Measurements from ENCODE around the gene ATG7.
"Not testable (repeated sequence)": the region's sequence is repeated elsewhere in the genome, so short reads cannot be mapped to it uniquely, and the experiment has no call there.

ATG7 gene

DNA sequence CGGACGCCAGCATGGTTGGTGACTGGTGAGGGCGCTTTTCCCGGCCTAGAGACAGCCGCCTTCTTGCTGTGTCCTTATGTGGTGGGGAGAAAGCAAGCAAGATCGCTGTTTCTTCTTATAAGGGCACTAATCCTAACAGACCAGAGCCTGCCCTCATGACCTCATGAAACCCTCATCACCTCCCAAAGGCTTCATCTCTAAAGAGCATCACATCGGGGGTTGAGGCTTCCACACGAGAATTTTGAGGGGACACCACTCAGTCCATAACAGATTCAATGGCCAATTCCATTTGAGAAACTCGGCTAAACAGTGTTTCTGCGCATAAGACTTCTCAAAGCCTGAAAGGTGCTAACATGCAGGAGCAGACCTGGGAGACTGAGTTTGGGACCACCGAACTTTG, 317.5 kb downstream of the ATG7 start:
- TF ChIP-seq, protein P1, sequence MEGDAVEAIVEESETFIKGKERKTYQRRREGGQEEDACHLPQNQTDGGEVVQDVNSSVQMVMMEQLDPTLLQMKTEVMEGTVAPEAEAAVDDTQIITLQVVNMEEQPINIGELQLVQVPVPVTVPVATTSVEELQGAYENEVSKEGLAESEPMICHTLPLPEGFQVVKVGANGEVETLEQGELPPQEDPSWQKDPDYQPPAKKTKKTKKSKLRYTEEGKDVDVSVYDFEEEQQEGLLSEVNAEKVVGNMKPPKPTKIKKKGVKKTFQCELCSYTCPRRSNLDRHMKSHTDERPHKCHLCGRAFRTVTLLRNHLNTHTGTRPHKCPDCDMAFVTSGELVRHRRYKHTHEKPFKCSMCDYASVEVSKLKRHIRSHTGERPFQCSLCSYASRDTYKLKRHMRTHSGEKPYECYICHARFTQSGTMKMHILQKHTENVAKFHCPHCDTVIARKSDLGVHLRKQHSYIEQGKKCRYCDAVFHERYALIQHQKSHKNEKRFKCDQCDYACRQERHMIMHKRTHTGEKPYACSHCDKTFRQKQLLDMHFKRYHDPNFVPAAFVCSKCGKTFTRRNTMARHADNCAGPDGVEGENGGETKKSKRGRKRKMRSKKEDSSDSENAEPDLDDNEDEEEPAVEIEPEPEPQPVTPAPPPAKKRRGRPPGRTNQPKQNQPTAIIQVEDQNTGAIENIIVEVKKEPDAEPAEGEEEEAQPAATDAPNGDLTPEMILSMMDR (IDR thresholded peaks at IDR 0.05; ENCODE audit: low read depth, low read length), result no peak
- no peaks in the 10 kb centered on the region for H3K9me3 ChIP-seq (ENCODE audit: severe bottlenecking)
- DNase-seq, result no peak
- no peak overlapping the region for H3K27ac ChIP-seq
- H3K4me3 ChIP-seq (ENCODE audit: low read depth, low read length), result no peak overlapping the region
- H3K36me3 ChIP-seq, result peaks cover 43% of the 10 kb centered on the region
- no peaks in the 10 kb centered on the region for H3K27me3 ChIP-seq (ENCODE audit: insufficient read depth, low read depth, severe bottlenecking)

DNA sequence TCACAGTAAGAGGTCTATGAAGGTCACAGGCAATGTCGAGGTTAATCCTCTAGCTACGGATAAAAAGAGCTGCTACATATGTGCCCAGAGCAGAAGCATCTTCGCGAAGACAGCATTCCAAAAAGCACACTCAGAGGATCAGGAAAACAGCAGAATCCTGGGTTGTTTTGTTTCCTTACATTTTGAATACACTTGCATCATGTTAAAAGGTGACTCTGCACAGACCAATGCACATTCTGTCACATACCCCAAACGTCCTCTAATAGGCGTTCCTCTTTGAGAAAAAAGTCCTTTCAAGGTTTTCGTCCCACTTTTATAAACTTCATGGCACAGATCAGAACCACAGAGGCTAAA, 318.8 kb downstream of the ATG7 start:
- Histone ChIP-seq H3K9me3 (ENCODE audit: severe bottlenecking) (no peaks in the 10 kb centered on the region), H3K36me3 (peaks cover 48% of the 10 kb centered on the region), H3K27ac (peak overlapping the region; percentile 12; the same call in 1 of the 2 replicates), H3K4me3 (ENCODE audit: low read depth, low read length) (no peak overlapping the region), H3K27me3 (ENCODE audit: insufficient read depth, low read depth, severe bottlenecking) (no peaks in the 10 kb centered on the region)
- TF ChIP-seq, protein P1 (IDR thresholded peaks at IDR 0.05; ENCODE audit: low read depth, low read length), result no peak
- DNase-seq, result no peak

DNA sequence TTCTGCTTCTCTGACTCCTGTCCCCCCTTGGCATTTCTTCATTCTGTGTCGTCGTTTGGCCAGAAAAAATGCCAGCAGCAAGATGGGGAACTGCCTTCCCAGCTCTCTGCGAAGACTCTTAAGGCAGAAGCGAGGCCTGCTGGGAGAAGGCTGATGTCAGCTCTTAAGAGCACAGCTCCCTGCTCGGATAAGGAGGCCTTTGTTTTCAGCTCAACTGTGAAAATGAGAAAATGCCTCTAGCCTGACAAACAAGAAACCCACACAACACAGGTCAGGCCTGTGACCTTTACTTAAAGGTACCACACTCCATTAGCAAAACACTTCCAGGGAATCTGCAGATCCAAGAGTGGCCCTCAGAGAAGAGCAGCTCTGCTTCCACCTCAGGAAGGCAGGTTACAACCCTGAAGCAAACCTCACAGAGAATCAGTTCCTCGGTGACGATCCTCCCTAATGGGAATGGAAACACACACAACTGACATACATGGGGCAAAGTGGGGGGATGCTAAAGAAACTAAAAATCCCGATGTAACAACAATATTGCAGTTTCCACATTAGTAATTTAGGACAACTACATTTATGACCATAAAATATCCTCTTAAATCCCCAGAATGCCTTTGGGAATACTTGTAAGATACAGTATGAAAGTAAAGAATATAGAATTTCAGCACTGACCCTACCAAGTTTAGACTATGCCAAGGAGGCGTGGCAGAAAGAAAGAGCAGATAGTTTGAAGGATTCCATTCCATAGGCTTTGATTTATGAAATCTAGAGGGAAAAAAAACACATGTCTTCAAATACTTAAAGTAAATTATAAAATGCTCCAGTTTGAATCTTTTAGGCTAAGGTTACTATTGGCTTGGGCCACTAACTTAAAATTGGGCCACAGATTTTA, 319.4 kb downstream of the ATG7 start:
- no peak for DNase-seq
- TF ChIP-seq, protein P1 (IDR thresholded peaks at IDR 0.05; ENCODE audit: low read depth, low read length), result no peak
- Histone ChIP-seq H3K27me3 (ENCODE audit: insufficient read depth, low read depth, severe bottlenecking) (no peaks in the 10 kb centered on the region), H3K36me3 (peaks cover 54% of the 10 kb centered on the region), H3K27ac (peak overlapping the region; percentile 12; the same call in 1 of the 2 replicates), H3K9me3 (ENCODE audit: severe bottlenecking) (no peaks in the 10 kb centered on the region), H3K4me3 (ENCODE audit: low read depth, low read length) (no peak overlapping the region)

DNA sequence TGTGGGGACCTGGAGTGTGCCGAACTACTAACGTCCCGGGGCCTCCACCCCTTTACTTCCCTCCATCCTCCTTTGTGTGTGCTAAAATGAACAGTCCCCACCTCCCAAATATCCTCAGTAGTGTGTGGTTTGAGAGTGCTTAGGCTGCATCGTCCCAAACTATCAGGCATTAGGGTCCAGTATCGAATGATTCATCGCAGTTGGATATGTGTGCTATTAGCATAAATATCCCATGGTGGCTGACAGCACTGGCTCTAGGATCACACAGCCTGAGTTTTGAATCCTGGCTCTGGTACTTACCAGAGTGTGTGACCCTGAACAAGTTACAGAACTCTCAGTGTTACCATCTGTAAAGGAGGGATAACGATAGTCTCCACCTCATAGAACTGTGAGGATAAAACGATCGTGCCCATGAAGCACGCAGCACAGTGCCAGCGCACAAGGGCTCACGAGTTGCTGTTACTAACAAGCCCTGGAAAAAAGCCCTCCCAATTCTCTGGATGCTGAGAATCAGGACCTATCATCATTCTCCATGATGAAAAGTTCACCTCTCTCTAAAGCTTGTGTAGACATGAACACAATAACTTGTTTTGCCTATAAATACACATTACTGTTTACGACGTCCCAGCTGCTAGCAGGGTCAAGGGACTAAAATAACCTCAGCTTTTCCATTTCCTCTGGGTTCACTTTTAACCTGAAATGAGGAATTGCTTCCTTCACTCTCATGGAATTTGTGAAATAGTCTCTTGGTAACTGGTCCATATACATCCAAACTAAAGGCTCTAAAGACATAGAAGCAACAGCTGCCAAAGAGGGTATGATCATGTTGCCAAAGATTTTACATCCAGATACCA, 320.5 kb downstream of the ATG7 start:
- Histone ChIP-seq H3K9me3 (ENCODE audit: severe bottlenecking) (no peaks in the 10 kb centered on the region), H3K27ac (no peak overlapping the region), H3K36me3 (peaks cover 47% of the 10 kb centered on the region), H3K27me3 (ENCODE audit: insufficient read depth, low read depth, severe bottlenecking) (no peaks in the 10 kb centered on the region), H3K4me3 (ENCODE audit: low read depth, low read length) (no peak overlapping the region)
- DNase-seq, result no peak
- TF ChIP-seq, protein P1 (IDR thresholded peaks at IDR 0.05; ENCODE audit: low read depth, low read length), result no peak

DNA sequence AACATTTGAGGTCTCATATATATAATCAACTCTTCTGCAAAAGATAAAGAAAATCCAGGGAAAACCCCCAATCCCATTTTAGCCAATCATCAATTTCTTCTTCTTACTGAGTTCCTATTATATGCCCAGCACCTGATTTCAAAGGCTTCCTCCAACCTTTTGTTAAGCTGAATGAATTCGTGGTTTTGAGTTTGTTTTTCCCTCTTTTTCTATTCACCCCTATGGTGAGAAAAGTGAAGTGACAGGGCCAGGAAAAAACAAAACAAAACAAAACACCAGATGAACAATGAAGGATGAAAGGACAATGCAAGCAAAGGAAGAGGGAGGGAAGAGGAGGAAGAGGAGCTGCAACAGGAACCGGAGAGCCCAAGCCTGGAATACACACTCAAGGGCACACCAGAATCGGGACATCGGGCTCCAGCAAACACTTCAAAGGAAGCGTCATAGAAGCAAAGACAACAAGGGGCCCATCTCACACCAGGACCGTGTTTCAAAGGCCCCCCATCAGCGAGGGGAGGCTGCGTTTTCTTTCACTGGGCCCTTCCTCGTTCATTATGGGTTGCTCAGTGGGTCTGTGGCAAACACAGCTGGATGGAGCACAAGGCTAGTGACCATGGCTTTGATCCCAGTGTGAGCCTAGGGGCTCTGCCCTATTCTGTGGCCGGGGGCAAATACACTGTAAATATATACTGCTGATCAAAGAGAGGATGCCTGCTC, 321.3 kb downstream of the ATG7 start:
- TF ChIP-seq, protein P1 (IDR thresholded peaks at IDR 0.05; ENCODE audit: low read depth, low read length), result no peak
- H3K36me3 ChIP-seq, result peaks cover 39% of the 10 kb centered on the region
- H3K27ac ChIP-seq, result no peak overlapping the region
- no peak overlapping the region for H3K4me3 ChIP-seq (ENCODE audit: low read depth, low read length)
- DNase-seq, result no peak
- H3K27me3 ChIP-seq (ENCODE audit: insufficient read depth, low read depth, severe bottlenecking), result no peaks in the 10 kb centered on the region
- no peaks in the 10 kb centered on the region for H3K9me3 ChIP-seq (ENCODE audit: severe bottlenecking)

DNA sequence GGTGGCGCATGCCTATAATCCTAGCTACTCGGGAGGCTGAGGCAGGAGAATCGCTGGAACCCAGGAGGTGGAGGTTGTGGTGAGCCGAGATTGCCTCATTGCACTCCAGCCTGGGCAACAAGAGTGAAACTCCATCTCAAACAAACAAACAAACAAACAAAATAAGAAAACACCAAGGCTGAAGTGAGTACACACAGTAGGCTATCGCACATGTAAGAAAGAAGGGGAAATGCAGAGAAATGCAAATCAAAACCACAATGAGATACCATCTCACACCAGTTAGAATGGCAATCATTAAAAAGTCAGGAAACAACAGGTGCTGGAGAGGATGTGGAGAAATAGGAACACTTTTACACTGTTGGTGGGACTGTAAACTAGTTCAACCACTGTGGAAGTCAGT, 322.8 kb downstream of the ATG7 start:
- not testable (repeated sequence) for H3K27me3 ChIP-seq (ENCODE audit: insufficient read depth, low read depth, severe bottlenecking); H3K4me3 ChIP-seq (ENCODE audit: low read depth, low read length); H3K27ac ChIP-seq; DNase-seq; H3K9me3 ChIP-seq (ENCODE audit: severe bottlenecking)
- peaks cover 30% of the 10 kb centered on the region for H3K36me3 ChIP-seq
